Panc1 (cell line): ENCODE measurements around the gene DNAL4. TPM values are rescaled to one million over a fixed set of nuclear protein-coding genes. Genes with fewer than 3 reads are reported as not detected.

ENCODE experiments used
- ATAC-seq: fragments of 200-7000 bp; cut with Tn5 transposase; 2 replicates; pipeline ENCODE4 v1.9.1; 2020; ENCODE audit warnings: mild to moderate bottlenecking, moderate library complexity
- BruUV-seq: library from RNA; stranded (reverse); fragments of 400-500 nt; replicated peaks from 2 replicates; lab custom pipeline; 2021; lab: Mats Ljungman, UMichigan
- CTCF ChIA-PET: fragments of 300-600 bp; sonication (Branson Sonifier 250); formaldehyde crosslinking; loops from one replicate; lab custom pipeline; 2022; ENCODE audit warnings: antibody characterized with exemption; lab: Charles Lee
- POLR2A ChIA-PET: fragments of 300-600 bp; sonication (Branson Sonifier 250); formaldehyde crosslinking; loops from one replicate; lab custom pipeline; 2022; ENCODE audit warnings: antibody characterized with exemption; lab: Charles Lee
- DNase-seq: peaks from one replicate; pipeline ENCODE4 v3.0.0-alpha.2; 2010; ENCODE audit warnings: low read depth, low spot score
- H3K27ac ChIP-seq: 2 replicates; pipeline ENCODE4 v1.5.1; 2011; ENCODE audit warnings: mild to moderate bottlenecking, low read length, inconsistent platforms
- H3K27me3 ChIP-seq: fragments of 200-500 bp; sonication (Bioruptor generic); 2 replicates; pipeline ENCODE4 v1.6.0; 2014; ENCODE audit warnings: low read length, inconsistent platforms; ENCODE audit not compliant: control insufficient read depth, insufficient read depth
- H3K36me3 ChIP-seq: fragments of 200-500 bp; sonication (Bioruptor generic); 2 replicates; pipeline ENCODE4 v1.5.1; 2014; ENCODE audit warnings: inconsistent platforms, mild to moderate bottlenecking, low read length, moderate library complexity; ENCODE audit not compliant: control insufficient read depth, insufficient read depth
- H3K4me1 ChIP-seq: 2 replicates; pipeline ENCODE4 v1.5.1; 2011; ENCODE audit warnings: inconsistent platforms, mild to moderate bottlenecking, low read length, moderate library complexity; ENCODE audit not compliant: control insufficient read depth, insufficient read depth
- H3K4me3 ChIP-seq, 2 experiments: 2 replicates each; pipeline ENCODE4 v1.5.1; 2011 to 2012; ENCODE audit warnings: low read depth in 2 of 2, low read length in 2 of 2, mild to moderate bottlenecking in 2 of 2, inconsistent platforms in 1 of 2, moderate library complexity in 1 of 2
- H3K9me3 ChIP-seq: fragments of 200-500 bp; sonication (Bioruptor generic); 2 replicates; pipeline ENCODE4 v1.5.1; 2014; ENCODE audit warnings: low read depth, mild to moderate bottlenecking, inconsistent platforms, low read length, moderate library complexity; ENCODE audit not compliant: control insufficient read depth, insufficient read depth
- CTCF ChIP-seq: fragments of 450-650 bp; IDR thresholded peaks from 2 replicates; pipeline ENCODE4 v1.5.1; 2017; ENCODE audit warnings: mild to moderate bottlenecking
- POLR2AphosphoS5 ChIP-seq: IDR thresholded peaks from 2 replicates; pipeline ENCODE4 v1.6.1; 2012; ENCODE audit warnings: mild to moderate bottlenecking, low read depth, low read length, moderate library complexity
- REST ChIP-seq, 2 experiments: IDR thresholded peaks; 2 replicates each; pipeline ENCODE4 v1.6.1; 2011 to 2012; ENCODE audit warnings: low read depth in 2 of 2, control low read depth in 1 of 2, low read length in 1 of 2, mild to moderate bottlenecking in 1 of 2, moderate library complexity in 1 of 2; ENCODE audit not compliant: insufficient read depth in 1 of 2
- SIN3A ChIP-seq: IDR thresholded peaks from 2 replicates; pipeline ENCODE4 v1.6.1; 2012; ENCODE audit warnings: low read depth, mild to moderate bottlenecking, low read length, moderate library complexity, borderline replicate concordance; ENCODE audit not compliant: insufficient read depth
- TCF7L2 ChIP-seq: IDR thresholded peaks from 2 replicates; pipeline ENCODE4 v1.6.1; 2011; ENCODE audit warnings: mild to moderate bottlenecking, low read depth, low read length, inconsistent platforms
- in situ Hi-C: cut with HindIII; loops from 2 replicates; pipeline ENCODE4 v1.10.0; 2016; ENCODE audit warnings: low sequenced_read_pairs, low pct_unique_long_range_greater_than_20kb
- intact Hi-C: fragments of 100-400 bp; cut with micrococcal nuclease; formaldehyde crosslinking; loops from one replicate; pipeline ENCODE4 v1.10.0; 2022; ENCODE audit not compliant: unreplicated experiment
- total RNA-seq: library from RNA; stranded (reverse); gene quantifications from one replicate; pipeline ENCODE4 v1.2.1, GENCODE V29; 2021; ENCODE audit not compliant: unreplicated experiment

The DNAL4 gene
- total RNA-seq, 1 experiment from 2014 or later, result 10.5 TPM

GRCh38 chr22:38798496-38798895, 4.6 kb upstream of the DNAL4 start:
- POLR2A ChIA-PET, result no interaction called here
- BruUV-seq, result no TSS peak

GRCh38 chr22:38796262-38796957, 2.5 kb upstream of the DNAL4 start:
- DNase-seq, result no peak
- no peaks in the 10 kb centered on the region for H3K36me3 ChIP-seq
- no TSS peak for BruUV-seq
- ATAC-seq, result no peak
- ChIA-PET CTCF (no interaction called here), POLR2A (no interaction called here)
- TF ChIP-seq TCF7L2 (no peak), CTCF (no peak), SIN3A (no peak), POLR2AphosphoS5 (no peak), REST (IDR thresholded peaks at IDR 0.05; ENCODE audit: insufficient read depth in 1 of 2, low read depth in 2 of 2, low read length in 1 of 2) (no peak)
- no peak overlapping the region for H3K4me3 ChIP-seq
- H3K27ac ChIP-seq, result no peak overlapping the region
- intact Hi-C loops (no loop called here), in situ Hi-C loops (no loop called here)
- H3K4me1 ChIP-seq, result no peaks in the 10 kb centered on the region; the same call in 1 of the 2 replicates
- no peaks in the 10 kb centered on the region for H3K9me3 ChIP-seq
- H3K27me3 ChIP-seq, result no peaks in the 10 kb centered on the region

More at GRCh38 chr22:38798496-38798895, 4.6 kb upstream of the DNAL4 start:
- no peaks in the 10 kb centered on the region for H3K9me3 ChIP-seq
- H3K27me3 ChIP-seq, result no peaks in the 10 kb centered on the region
- DNase-seq (no peak), ATAC-seq (no peak)
- intact Hi-C loops, result no loop called here
- in situ Hi-C loops, result no loop called here
- TF ChIP-seq CTCF, result no peak
- no peak for TF ChIP-seq POLR2AphosphoS5
- TF ChIP-seq TCF7L2, result no peak
- TF ChIP-seq REST (IDR thresholded peaks at IDR 0.05; ENCODE audit: insufficient read depth in 1 of 2, low read depth in 2 of 2, low read length in 1 of 2), result no peak
- no peak for TF ChIP-seq SIN3A
- H3K4me1 ChIP-seq, result peaks cover 4% of the 10 kb centered on the region
- H3K36me3 ChIP-seq, result no peaks in the 10 kb centered on the region
- CTCF ChIA-PET, result no interaction called here
- H3K27ac ChIP-seq, result no peak overlapping the region
- H3K4me3 ChIP-seq, result no peak overlapping the region
